Measurements from ENCODE around the gene ACTRT3. TPM values are rescaled to one million over a fixed set of nuclear protein-coding genes. Genes with fewer than 3 reads are reported as not detected.
"Not testable (repeated sequence)": the region's sequence is repeated elsewhere in the genome, so short reads cannot be mapped to it uniquely, and the experiment has no call there.

ACTRT3 gene
- total and polyA plus RNA-seq, 4 donors = 2.2 to 6.7 (median 4.4) TPM

GRCh38 chr3:169755488-169755887 is 13.9 kb downstream of the ACTRT3 start:
- Histone ChIP-seq H3K4me3 (ENCODE audit: low read depth, low read length) (no peak overlapping the region), H3K36me3 (ENCODE audit: control insufficient read depth, insufficient read depth, low read length) (no peaks in the 10 kb centered on the region), H3K9me3 (ENCODE audit: control insufficient read depth, insufficient read depth, low read length) (no peaks in the 10 kb centered on the region), H3K27me3 (ENCODE audit: control insufficient read depth, insufficient read depth, low read length) (no peaks in the 10 kb centered on the region), H3K27ac (ENCODE audit: low read depth, low read length) (no peak overlapping the region), H3K4me1 (ENCODE audit: control insufficient read depth, insufficient read depth, low read length) (no peaks in the 10 kb centered on the region)
- no CpG with 5 or more reads among the region's 2 CpGs for WGBS (ENCODE audit: insufficient coverage)
- DNase-seq (ENCODE audit: low read depth in 4 of 6, low spot score in 6 of 6) = no peak

- Histone ChIP-seq H3K4me3 (ENCODE audit: low read depth, low read length) (no peak overlapping the region), H3K27ac (ENCODE audit: low read depth, low read length) (no peak overlapping the region), H3K36me3 (ENCODE audit: control insufficient read depth, insufficient read depth, low read length) (no peaks in the 10 kb centered on the region), H3K4me1 (ENCODE audit: control insufficient read depth, insufficient read depth, low read length) (no peaks in the 10 kb centered on the region), H3K27me3 (ENCODE audit: control insufficient read depth, insufficient read depth, low read length) (no peaks in the 10 kb centered on the region), H3K9me3 (ENCODE audit: control insufficient read depth, insufficient read depth, low read length) (no peaks in the 10 kb centered on the region)
- WGBS (ENCODE audit: insufficient coverage) = 100% methylated on average over 3 of the region's 3 CpGs
- DNase-seq (ENCODE audit: low read depth in 4 of 6, low spot score in 6 of 6) = no peak
Observed at GRCh38 chr3:169754711-169755110, 14.7 kb downstream of the ACTRT3 start.

GRCh38 chr3:169751875-169752274 is 17.5 kb downstream of the ACTRT3 start:
- WGBS (ENCODE audit: insufficient coverage) = 100% methylated on average over 1 of the region's 2 CpGs
- Histone ChIP-seq H3K4me3 (ENCODE audit: low read depth, low read length) (no peak overlapping the region), H3K4me1 (ENCODE audit: control insufficient read depth, insufficient read depth, low read length) (no peaks in the 10 kb centered on the region), H3K27me3 (ENCODE audit: control insufficient read depth, insufficient read depth, low read length) (no peaks in the 10 kb centered on the region), H3K36me3 (ENCODE audit: control insufficient read depth, insufficient read depth, low read length) (no peaks in the 10 kb centered on the region), H3K9me3 (ENCODE audit: control insufficient read depth, insufficient read depth, low read length) (no peaks in the 10 kb centered on the region), H3K27ac (ENCODE audit: low read depth, low read length) (no peak overlapping the region)
- DNase-seq (ENCODE audit: low read depth in 4 of 6, low spot score in 6 of 6) = no peak

GRCh38 chr3:169750665-169751064 is 18.7 kb downstream of the ACTRT3 start:
- Histone ChIP-seq H3K9me3 (ENCODE audit: control insufficient read depth, insufficient read depth, low read length) (no peaks in the 10 kb centered on the region), H3K27me3 (ENCODE audit: control insufficient read depth, insufficient read depth, low read length) (no peaks in the 10 kb centered on the region), H3K4me1 (ENCODE audit: control insufficient read depth, insufficient read depth, low read length) (no peaks in the 10 kb centered on the region), H3K4me3 (ENCODE audit: low read depth, low read length) (no peak overlapping the region), H3K27ac (ENCODE audit: low read depth, low read length) (no peak overlapping the region), H3K36me3 (ENCODE audit: control insufficient read depth, insufficient read depth, low read length) (no peaks in the 10 kb centered on the region)
- no peak for DNase-seq (ENCODE audit: low read depth in 4 of 6, low spot score in 6 of 6)
- 87% methylated on average over 2 of the region's 2 CpGs for WGBS (ENCODE audit: insufficient coverage)

- Histone ChIP-seq H3K36me3 (ENCODE audit: control insufficient read depth, insufficient read depth, low read length) (no peaks in the 10 kb centered on the region), H3K9me3 (ENCODE audit: control insufficient read depth, insufficient read depth, low read length) (no peaks in the 10 kb centered on the region), H3K27me3 (ENCODE audit: control insufficient read depth, insufficient read depth, low read length) (no peaks in the 10 kb centered on the region), H3K4me1 (ENCODE audit: control insufficient read depth, insufficient read depth, low read length) (no peaks in the 10 kb centered on the region), H3K4me3 (ENCODE audit: low read depth, low read length) (no peak overlapping the region), H3K27ac (ENCODE audit: low read depth, low read length) (no peak overlapping the region)
- DNase-seq (ENCODE audit: low read depth in 4 of 6, low spot score in 6 of 6) = no peak
- 75% methylated on average over 2 of the region's 3 CpGs for WGBS (ENCODE audit: insufficient coverage)
Observed at GRCh38 chr3:169748670-169749069, 20.7 kb downstream of the ACTRT3 start.

GRCh38 chr3:169746924-169747323 is 22.4 kb downstream of the ACTRT3 start:
- no peaks in the 10 kb centered on the region for H3K9me3 ChIP-seq (ENCODE audit: control insufficient read depth, insufficient read depth, low read length)
- H3K27me3 ChIP-seq (ENCODE audit: control insufficient read depth, insufficient read depth, low read length) = no peaks in the 10 kb centered on the region
- no peak overlapping the region for H3K4me3 ChIP-seq (ENCODE audit: low read depth, low read length)
- no peaks in the 10 kb centered on the region for H3K36me3 ChIP-seq (ENCODE audit: control insufficient read depth, insufficient read depth, low read length)
- DNase-seq (ENCODE audit: low read depth in 4 of 6, low spot score in 6 of 6) = no peak
- no peak overlapping the region for H3K27ac ChIP-seq (ENCODE audit: low read depth, low read length)
- no peaks in the 10 kb centered on the region for H3K4me1 ChIP-seq (ENCODE audit: control insufficient read depth, insufficient read depth, low read length)
- WGBS (ENCODE audit: insufficient coverage) = 100% methylated on average over 3 of the region's 6 CpGs

- Histone ChIP-seq H3K36me3 (ENCODE audit: control insufficient read depth, insufficient read depth, low read length) (no peaks in the 10 kb centered on the region), H3K4me1 (ENCODE audit: control insufficient read depth, insufficient read depth, low read length) (no peaks in the 10 kb centered on the region), H3K9me3 (ENCODE audit: control insufficient read depth, insufficient read depth, low read length) (no peaks in the 10 kb centered on the region), H3K4me3 (ENCODE audit: low read depth, low read length) (no peak overlapping the region), H3K27me3 (ENCODE audit: control insufficient read depth, insufficient read depth, low read length) (no peaks in the 10 kb centered on the region), H3K27ac (ENCODE audit: low read depth, low read length) (no peak overlapping the region)
- WGBS (ENCODE audit: insufficient coverage) = no CpG with 5 or more reads among the region's 1 CpG
- DNase-seq (ENCODE audit: low read depth in 4 of 6, low spot score in 6 of 6) = peak in 2 of 6 donors; percentile 55 to 72
Observed at GRCh38 chr3:169744366-169745054, 24.9 kb downstream of the ACTRT3 start.

- Histone ChIP-seq H3K9me3 (ENCODE audit: control insufficient read depth, insufficient read depth, low read length) (no peaks in the 10 kb centered on the region), H3K36me3 (ENCODE audit: control insufficient read depth, insufficient read depth, low read length) (no peaks in the 10 kb centered on the region), H3K4me1 (ENCODE audit: control insufficient read depth, insufficient read depth, low read length) (no peaks in the 10 kb centered on the region), H3K27ac (ENCODE audit: low read depth, low read length) (no peak overlapping the region), H3K27me3 (ENCODE audit: control insufficient read depth, insufficient read depth, low read length) (no peaks in the 10 kb centered on the region), H3K4me3 (ENCODE audit: low read depth, low read length) (no peak overlapping the region)
- no peak for DNase-seq (ENCODE audit: low read depth in 4 of 6, low spot score in 6 of 6)
- WGBS (ENCODE audit: insufficient coverage) = no CpG with 5 or more reads among the region's 2 CpGs
Observed at GRCh38 chr3:169739067-169739466, 30.3 kb downstream of the ACTRT3 start.

- H3K27me3 ChIP-seq (ENCODE audit: control insufficient read depth, insufficient read depth, low read length); H3K9me3 ChIP-seq (ENCODE audit: control insufficient read depth, insufficient read depth, low read length); H3K27ac ChIP-seq (ENCODE audit: low read depth, low read length); H3K4me3 ChIP-seq (ENCODE audit: low read depth, low read length); H3K4me1 ChIP-seq (ENCODE audit: control insufficient read depth, insufficient read depth, low read length); H3K36me3 ChIP-seq (ENCODE audit: control insufficient read depth, insufficient read depth, low read length); DNase-seq (ENCODE audit: low read depth in 4 of 6, low spot score in 6 of 6): not testable (repeated sequence)
Observed at GRCh38 chr3:169731857-169732256, 37.5 kb downstream of the ACTRT3 start.

GRCh38 chr3:169722724-169723123 is 46.6 kb downstream of the ACTRT3 start:
- no peaks in the 10 kb centered on the region for H3K36me3 ChIP-seq (ENCODE audit: control insufficient read depth, insufficient read depth, low read length)
- no peaks in the 10 kb centered on the region for H3K4me1 ChIP-seq (ENCODE audit: control insufficient read depth, insufficient read depth, low read length)
- H3K27ac ChIP-seq (ENCODE audit: low read depth, low read length) = no peak overlapping the region
- no peak for DNase-seq (ENCODE audit: low read depth in 4 of 6, low spot score in 6 of 6)
- no peaks in the 10 kb centered on the region for H3K9me3 ChIP-seq (ENCODE audit: control insufficient read depth, insufficient read depth, low read length)
- no peaks in the 10 kb centered on the region for H3K27me3 ChIP-seq (ENCODE audit: control insufficient read depth, insufficient read depth, low read length)
- H3K4me3 ChIP-seq (ENCODE audit: low read depth, low read length) = no peak overlapping the region
